NCI-H446 (cell line): ENCODE measurements around the gene MAP1B.

Source experiments
- DNase-seq, 2 experiments: peaks; one replicate each; lab custom pipeline; 2025; lab: John Stamatoyannopoulos, UW

MAP1B gene

GRCh38 chr5:72224946-72225463, 117.7 kb downstream of the MAP1B start:
- no peak for DNase-seq

GRCh38 chr5:72225741-72226140, 118.5 kb downstream of the MAP1B start:
- no peak for DNase-seq

DNA sequence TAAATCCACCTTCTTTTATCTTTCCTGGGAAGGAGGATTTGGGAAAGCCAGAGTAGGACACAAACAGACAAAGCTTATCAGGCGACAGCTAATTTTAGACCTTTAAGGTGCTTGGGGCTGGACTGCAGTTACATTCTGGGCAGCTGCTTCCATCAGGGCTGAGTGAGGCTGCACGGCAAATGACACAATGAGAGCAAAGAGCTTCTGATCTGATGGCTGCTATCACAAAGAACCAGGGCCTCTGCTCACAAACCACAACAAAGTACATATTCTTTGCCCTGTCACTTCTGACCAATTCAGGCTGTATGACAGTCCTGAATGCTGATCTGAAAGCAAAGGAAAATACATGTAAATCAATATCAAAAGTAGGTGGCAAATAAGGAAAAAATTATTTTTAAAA, 119.7 kb downstream of the MAP1B start:
- DNase-seq: no peak

GRCh38 chr5:72228960-72229359, 121.7 kb downstream of the MAP1B start:
- DNase-seq: no peak

- DNase-seq: no peak
Measured at GRCh38 chr5:72231991-72232703, 124.9 kb downstream of the MAP1B start.

GRCh38 chr5:72232838-72233237, 125.6 kb downstream of the MAP1B start:
- no peak for DNase-seq

DNA sequence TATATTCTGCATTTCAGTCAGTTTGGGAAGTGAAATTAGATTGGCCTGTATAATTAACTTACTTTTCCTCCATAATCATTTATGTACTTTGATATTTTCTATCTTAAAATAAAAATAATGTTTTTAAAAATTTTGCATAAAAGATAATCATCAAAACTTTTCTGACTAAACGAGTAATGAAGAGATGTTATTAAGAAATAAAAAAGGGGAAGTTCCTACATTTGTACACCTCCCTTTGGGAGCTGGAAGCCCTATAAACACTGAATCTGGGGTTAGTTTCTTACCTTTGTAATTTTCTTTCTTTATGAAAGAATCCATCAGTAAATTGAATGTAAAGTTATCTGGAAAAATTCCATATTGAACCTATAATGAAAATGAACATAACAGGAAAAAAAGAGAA, 126.6 kb downstream of the MAP1B start:
- no peak for DNase-seq

DNA sequence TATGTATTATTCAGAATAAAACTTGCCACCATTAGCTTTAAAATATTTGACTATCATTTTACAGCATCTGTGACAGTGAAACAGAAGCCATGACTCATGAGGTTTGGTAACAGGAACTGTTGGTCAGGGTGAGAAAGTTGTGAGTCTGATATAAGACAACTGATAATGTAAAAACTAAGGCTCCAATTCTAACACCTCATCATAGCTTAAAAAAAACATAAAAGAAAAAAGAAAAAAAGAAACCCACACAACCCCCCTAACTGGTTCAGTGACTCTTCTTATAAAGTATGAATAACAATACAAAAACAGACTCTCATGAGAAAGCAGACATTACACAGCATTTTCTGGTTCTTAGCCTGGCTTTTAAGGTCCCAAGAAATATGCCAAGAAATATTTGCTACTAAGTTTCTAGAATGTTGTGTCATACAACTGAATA, 127.0 kb downstream of the MAP1B start:
- DNase-seq: no peak

- no peak for DNase-seq
Measured at GRCh38 chr5:72234868-72235267, 127.6 kb downstream of the MAP1B start.

- DNase-seq: no peak
Measured at GRCh38 chr5:72235725-72236124, 128.4 kb downstream of the MAP1B start.

DNA sequence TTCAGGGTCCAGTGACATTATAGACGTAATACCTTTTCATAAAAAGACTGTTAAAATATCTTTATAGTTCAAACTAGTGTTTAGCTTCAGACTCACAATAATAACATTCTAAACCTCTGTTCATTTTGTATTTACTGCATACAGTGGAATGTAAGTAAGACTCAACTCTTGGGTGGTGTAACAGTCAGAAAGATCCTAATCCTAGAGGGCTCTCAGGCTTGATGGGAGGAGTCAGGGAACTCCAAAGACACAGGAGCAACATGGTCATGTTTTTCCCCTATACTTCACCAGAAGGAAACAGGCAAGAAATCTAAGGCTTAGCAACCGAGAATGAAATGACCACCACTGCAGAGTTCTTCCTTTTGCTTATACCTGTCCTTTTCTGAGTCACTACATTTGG, 130.1 kb downstream of the MAP1B start:
- DNase-seq: no peak

DNA sequence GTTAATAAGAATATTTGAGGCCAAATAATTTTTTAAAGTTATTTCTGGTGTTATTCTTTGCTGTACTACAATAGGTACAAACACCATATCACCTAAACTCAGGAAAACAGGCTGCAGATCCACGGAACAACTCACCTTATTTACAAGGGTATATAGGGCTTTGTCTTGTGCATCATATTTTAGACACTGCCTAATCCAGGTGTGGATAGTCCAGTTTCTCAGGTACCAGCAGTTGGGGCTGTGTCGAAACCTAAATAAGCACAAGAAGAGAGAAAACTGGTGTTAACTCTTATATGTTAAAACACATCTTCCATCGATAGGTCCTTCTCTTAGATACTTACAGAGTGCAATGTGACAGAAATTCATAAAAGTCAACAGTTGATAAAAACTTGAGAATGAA, 130.6 kb downstream of the MAP1B start:
- DNase-seq: no peak

GRCh38 chr5:72238712-72239445, 131.6 kb downstream of the MAP1B start:
- peak in 1 of 2 experiments; percentile 54 for DNase-seq

DNA sequence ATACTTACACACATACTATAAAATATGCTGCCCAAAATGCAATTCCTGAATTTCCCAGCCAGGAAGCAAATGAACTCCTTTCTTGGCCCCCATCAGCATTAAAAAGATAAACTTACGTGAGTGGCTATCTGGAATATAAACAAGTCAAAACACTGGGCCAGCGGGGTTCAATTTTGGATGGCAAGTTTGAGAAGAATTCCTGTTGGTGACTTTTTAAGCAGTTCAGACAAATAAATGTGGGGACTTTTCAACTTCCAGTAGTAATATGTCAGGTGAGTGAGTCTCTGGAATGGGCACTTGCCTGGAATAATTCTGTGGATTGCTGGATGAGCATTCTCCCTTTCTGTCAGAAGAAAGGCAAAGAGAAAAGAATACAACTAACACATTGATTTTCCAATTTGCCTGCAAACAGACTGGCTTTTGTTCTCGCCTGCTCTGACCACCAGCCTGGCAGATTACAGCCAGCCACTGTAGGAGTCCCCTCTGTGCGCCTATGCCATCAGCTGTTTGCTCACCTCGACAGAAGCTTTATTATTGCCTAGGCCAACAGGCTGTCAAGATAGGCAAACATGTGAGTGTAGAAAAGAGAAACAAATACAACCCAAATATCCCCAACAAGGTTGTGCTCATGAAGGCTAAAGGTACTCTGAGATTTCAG, 134.2 kb downstream of the MAP1B start:
- DNase-seq: peak in 1 of 2 experiments; percentile 5

GRCh38 chr5:72242796-72243475, 135.7 kb downstream of the MAP1B start:
- peak; percentile 68 to 93 for DNase-seq

- no peak for DNase-seq
Measured at GRCh38 chr5:72243706-72244105, 136.4 kb downstream of the MAP1B start.

DNA sequence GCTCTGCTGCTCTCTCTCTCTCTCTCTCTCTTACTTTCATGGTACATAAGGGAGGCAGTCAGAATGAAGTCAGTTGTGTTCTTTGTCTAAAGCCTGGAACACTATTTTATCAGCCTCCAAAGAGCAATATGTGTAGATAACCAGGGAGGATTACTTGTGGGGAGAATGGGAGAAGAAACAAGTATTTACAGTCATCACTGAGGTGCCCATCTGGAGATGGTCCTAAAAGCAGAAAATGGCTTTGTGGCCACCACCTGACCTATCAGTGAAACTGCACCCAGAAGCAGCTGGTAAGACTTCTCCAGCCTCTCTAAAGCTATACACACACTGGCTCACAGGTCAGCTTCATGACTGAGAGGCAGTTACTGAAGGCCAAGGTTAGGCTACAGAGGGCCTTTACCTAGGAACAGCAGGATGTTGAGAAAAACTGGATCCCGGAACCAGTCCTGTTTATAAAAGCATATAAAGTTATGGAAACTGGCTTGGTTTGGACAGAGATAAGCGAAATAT, 137.6 kb downstream of the MAP1B start:
- DNase-seq: peak in 1 of 2 experiments; percentile 66

- DNase-seq: no peak
Measured at GRCh38 chr5:72245546-72245945, 138.3 kb downstream of the MAP1B start.

DNA sequence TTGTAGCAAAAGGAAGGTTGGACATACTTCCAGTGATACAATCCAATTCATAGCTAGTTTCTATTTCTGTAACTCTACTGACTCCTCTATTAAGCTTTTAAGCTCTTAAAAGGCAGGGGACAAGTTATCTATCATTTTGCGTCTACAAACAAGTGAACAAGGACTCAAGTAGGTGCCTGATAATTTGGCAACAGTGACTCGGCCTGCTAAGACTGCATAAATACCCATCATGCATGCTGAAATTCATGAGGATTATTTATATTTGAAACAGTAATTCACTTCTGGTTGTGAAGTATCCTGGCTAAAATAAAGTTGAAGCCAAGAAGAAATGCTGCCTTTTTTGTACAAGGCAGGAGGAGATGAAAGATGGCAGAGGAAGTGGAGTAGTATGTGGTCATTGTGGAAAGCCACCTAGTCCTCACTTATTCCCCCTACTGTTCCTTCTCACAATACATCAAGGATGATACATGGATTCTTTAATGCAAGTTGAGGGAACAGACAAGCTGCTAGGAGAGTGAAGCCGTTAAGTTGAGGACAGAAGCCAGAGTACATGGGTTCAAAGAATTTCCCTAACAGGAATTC, 138.8 kb downstream of the MAP1B start:
- no peak for DNase-seq

DNA sequence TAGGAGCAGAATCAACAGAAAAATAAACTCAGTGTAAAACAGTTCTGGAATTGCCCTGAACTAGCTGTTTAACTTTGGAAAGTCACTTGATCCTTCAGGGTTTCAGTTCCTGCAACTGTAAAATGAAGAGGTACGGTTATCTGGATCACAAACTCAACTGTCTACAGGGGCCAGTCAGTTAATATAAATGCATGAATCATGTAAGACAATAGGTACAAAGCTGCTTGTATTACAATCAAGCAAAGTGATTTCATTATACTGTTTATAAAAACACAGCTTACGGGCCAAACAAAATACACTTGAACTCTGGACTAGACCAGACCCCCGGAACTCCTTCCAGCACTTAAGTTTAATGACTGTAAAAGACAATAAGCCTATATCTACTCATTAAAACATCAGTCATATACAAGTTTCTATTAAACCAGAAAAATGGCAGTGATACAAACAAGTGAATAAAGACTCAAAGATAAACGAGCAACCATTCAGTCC, 139.7 kb downstream of the MAP1B start:
- DNase-seq: no peak

- DNase-seq: peak; percentile 65 to 90
Measured at GRCh38 chr5:72248410-72248981, 141.2 kb downstream of the MAP1B start.
